HG03039 (cell line): ENCODE measurements around the gene NFS1.

ENCODE experiments used
- ATAC-seq: cut with Tn5 transposase; IDR thresholded peaks from one replicate; pipeline ENCODE4 v1.9.1; 2021; ENCODE audit warnings: mild to moderate bottlenecking, moderate library complexity; ENCODE audit not compliant: unreplicated experiment

NFS1 gene

DNA sequence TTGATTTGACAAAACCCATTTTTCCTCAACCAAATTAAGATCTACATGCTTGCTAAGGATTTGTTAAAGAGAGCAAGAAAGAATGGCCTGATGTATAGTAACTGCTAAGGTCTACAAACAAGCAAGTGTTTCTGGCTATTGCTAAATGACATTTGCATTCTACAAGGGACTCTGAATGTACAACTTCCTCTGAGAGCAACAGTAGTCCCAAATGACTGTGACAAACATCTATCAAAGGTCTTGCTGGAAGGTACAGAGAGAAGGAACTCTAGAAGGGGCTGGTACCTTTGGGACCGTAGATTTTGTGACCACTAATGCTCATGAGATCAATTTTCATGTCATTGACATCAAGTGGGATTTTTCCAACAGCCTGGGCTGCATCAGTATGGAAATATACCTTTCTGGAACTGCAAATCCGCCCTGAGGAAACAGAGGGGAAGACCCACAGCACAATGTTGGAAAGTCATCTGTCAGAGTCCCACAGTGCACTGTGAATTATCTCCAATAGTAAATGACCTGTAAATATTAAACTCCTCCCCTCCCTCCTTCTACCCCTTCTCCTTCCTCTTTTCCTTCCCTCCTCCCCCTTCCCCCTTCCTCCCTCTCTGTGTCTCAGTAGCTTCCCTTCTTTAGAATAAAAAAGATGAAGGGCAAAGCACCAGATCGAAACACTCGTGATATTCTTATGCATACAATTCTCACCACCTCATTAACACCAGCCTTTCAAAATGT, 18.5 kb downstream of the NFS1 start:
- no peak for ATAC-seq

DNA sequence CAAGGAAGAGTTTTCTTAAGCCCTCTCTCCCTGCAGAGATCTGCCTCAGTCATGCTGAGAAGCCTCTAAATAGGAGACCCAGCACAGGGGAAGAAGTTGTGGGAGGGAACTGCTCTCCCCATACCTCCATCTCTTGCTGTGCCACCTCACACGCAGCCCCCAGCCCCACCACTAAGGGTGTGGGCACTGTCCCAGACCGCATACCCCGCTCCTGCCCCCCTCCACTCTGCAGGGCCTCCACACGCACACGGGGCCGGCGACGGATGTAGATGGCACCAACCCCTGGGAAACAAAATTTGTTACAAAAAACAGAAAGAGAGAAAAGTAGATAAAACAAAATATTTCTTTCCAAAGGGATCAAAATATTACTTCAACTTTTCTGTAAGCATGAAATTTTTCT, 24.2 kb downstream of the NFS1 start:
- no peak for ATAC-seq

DNA sequence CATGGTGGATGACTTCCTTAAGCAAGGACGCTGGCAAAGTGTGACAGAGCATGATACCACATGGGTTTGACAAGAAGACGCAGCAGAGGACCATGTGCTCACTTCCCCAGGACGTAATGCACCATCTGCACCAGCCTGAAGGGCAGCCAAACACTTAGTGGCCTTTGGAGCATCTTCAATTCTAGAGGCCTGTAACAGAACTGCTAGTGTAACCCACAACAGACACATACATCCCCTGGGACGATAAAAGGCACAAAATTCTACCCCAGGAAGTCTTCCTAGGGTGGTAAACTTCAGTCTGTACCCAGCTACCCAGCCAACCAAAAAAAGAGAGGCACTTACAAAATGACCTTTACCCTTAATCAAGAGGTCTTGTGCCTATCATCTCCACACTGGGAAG, 25.3 kb downstream of the NFS1 start:
- no peak for ATAC-seq

DNA sequence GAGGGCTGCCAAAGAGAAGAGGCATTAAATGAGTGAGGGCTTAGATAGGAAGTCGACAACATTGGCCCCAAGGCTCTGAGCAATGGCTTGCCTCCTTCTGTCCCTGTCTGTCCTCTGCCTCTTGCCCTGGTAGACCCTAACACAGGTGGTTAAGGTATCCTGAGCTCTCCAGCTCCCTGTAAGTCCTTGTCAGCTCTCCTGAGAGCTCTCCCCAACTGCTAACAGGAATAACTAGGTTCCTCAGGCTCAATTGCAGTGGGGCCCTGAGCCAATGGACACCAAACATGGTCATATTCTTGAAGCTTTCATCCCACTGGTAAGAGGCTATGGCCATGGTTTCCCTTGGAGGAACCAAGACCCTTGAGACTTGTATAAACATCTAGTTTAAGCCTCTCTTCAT, 29.5 kb downstream of the NFS1 start:
- no peak for ATAC-seq

DNA sequence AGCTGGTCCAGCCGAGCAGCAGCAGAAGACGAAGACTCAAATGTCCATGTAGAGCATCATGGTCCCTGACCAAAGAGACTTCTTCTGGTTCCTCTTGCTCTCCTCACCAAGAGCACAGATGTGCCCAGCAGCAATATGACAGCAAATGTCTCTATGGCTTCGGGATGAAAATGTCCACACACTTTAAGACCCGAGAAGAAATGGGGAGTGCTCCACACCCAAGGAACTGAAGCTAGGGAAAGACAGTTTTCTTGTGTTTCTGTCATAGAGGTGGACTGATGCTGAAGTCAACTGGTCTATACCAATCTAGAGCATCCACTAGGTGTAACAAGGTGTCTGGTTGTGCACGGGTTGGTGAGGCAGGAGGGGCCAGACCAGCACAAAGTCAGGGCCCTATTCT, 29.9 kb downstream of the NFS1 start:
- no peak for ATAC-seq

DNA sequence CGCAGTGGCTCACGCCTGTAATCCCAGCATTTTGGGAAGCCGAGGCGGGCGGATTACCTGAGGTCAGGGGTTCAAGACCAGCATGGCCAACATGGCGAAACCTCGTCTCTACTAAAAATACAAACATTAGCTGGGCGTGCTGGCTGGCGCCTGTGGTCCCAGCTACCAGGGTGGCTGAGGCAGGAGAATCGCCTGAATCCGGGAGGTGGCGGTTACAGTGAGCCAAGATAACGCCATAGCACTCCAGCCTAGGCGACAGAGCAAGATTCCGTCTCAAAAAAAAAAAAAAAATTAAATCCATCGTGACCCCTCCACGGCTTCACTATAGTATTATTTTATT, 33.2 kb downstream of the NFS1 start:
- ATAC-seq = no peak

DNA sequence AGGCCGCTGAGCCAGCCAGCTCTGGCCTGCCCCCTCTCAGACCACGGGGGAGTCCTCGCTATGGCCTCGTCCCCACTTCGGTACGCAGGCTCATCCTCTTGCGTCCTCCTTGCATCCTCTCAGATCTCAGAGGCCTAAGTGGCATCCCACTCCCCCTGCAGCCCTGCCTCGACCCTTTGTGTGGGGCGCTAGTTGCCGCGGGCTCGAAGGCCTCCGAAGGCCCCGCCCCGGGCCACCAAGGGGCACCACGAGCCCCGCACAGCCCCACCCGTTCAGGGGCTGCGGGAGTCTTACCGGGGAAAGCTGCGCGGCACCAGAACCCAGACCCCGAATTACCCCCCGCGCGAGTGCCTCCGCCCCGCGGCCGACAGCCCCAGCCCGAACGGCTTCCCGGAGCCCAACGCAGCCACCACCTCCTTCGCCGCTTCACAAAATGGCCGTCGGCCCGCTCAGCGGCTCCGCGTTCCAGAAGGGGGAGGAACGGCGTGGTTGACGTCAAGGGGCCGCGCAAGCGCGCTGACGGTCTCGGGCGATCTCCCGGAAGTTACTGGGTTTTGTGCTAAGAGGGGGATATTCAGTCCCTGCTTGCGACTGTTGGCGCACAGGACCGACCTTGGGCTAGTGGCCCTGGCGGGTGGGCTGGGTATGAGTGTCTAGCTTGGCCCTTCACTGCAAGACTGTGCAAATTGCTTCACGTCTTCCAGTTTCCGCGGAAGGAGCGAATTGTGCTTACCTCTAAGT, 34.5 kb downstream of the NFS1 start, which contains the start of the genes CPNE1 and RBM12:
Gene CPNE1, minus strand, starts transcription at position 435 of the 741 bp plus-strand sequence. CDS start 31,977 bp downstream, outside the sequence.
Gene RBM12, minus strand, starts transcription at position 435 of the 741 bp plus-strand sequence. CDS start 9,578 bp downstream, outside the sequence.
- ATAC-seq = peak; percentile 69

DNA sequence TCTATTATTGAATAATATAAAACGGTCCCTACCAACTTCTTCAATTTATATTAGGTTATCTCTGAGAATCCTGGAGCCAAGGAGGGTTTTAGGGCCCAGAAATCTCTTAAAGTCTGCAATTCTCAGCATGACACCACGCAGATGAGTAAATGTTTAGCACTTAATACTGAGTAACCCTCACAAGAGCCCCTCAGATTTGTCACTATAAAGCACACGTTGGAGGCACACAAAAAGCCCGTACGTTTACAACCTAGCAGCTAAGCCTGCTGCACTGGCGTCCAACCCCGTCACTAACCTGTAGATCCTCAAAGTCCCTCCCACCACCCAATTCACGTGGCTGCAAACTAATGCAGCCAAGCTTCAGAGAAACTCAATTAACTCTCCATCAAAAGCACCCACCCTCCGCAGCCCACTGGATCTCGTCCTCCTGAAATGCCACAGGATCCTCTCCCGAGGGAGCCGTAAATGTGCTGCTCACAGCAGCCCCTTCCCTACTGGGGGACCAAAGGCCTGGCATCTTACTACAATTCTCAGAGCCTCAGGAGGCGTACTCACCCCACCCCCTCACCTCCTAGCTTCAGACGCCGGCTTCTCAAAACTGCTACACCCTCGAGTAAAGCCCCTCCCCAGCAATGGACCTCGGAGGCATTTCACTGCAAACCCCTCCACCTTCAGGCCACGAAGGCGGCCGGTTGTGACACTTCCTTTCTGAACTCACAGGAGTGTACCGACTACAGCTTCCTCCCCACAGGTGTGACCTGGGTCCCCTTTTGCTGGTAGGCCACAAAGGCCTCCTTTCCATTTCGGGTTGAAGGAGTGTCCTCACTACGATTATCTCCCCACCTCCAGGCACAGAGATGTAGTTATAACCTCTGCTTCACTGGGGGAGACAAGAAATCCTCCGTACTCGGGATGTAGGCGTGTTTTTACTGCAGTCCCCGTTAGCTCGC, 35.4 kb downstream of the NFS1 start:
- ATAC-seq = peak; percentile 21

DNA sequence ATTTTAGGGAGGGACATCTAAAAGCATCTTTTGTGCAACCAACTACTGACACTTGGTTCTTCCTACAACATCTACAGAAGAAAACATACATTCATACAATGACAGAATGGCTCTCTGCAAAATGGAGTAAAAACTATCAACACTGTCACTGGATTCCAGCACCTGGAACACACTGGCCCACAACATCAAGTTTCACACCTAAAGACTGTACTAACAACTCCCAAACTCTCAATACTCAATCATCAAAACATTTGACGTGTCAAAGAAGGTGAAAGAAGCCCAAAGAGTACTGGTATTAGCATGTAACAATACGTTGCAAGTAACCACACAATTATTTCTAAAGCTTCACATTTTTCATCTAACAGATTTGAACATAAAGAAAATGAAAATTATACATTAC, 36.6 kb downstream of the NFS1 start:
- no peak for ATAC-seq

DNA sequence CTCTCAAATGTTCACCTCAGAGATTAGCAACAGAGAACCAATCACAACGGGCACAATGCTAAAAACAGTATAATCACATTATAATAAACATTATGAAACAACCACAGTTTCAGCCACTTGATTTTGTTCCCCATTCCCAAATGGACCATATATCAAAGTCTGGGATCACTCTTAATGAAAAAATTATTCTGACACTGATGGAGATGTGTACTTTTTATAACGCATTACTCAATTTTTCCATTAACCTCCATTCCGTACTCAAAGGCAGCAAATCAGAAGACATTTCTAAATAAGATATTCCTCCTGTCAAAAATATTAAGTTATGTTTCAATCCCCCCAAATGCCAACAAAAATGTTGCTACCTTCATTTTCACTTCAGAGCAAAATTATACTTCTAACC, 37.2 kb downstream of the NFS1 start:
- no peak for ATAC-seq

DNA sequence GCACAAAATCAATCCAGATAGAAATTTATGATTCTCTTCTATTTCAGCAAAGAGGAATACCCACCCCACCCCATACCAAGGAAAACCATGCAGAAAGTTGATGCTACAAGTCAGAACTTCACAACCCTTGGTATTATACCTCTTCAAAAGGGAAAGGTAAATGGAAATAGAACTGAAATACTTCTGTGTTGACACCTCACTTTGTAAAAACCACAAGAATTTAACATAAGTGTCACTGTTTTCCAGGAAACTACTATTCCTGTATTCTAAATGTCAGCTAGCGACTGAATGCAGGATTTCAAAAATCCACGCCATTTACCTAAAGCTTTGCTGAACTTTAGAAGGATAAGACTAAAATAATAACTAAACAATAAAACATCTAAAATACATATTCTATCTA, 38.1 kb downstream of the NFS1 start:
- no peak for ATAC-seq

DNA sequence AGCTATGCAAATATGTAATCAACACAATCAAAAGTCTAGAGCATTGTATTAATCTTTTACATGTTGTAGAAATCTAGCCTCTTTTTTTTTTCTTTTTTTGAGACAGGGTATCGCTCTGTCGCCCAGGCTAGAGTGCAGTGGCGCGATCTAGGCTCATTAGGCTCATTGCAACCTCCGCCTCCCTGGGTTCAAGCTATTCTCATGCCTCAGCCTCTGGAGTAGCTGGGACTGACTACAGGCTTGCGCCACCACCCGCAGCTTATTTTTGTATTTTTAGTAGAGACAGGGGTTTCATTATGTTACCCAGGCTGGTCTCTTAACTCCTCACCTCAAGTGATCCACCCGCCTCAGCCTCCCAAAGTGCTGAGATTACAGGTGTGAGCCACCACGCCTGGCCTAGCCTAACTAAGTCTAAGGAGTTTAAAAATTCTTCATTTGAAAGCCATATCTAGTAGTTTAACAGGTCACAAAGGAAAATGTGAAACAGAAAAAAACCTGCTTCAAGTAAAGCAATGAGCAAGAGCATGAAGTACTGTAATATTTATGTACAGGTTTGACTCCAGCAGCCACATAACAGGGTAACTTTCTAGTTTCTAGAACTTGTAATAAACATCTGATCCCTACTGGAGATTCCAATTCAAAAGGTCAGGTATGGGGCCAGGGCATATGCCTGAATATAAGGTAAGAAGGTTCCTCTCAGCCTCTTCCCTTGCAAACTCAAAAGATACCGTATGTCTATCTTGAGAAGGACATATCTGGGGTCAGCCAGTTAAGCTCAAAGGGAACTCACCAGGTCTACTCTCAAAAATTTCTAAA, 38.8 kb downstream of the NFS1 start:
- ATAC-seq = no peak

DNA sequence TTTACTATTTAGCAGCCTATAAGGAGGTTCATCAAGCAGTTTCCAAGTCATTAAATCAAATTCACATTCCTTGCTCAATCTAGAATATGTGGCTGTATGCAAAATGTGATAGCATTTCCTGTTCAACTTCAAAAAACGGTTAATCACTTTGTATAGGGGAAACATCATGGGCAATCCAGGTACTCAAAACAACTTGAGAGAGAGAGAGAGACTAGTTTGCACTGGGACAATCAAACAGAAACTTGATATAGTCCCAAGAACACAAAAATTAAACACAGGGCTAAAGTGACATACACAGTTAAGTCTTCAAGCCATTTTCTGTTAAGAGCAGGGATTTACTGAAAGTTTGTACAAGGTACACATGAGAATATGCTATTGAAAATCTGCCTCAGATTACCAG, 41.9 kb downstream of the NFS1 start:
- no peak for ATAC-seq

DNA sequence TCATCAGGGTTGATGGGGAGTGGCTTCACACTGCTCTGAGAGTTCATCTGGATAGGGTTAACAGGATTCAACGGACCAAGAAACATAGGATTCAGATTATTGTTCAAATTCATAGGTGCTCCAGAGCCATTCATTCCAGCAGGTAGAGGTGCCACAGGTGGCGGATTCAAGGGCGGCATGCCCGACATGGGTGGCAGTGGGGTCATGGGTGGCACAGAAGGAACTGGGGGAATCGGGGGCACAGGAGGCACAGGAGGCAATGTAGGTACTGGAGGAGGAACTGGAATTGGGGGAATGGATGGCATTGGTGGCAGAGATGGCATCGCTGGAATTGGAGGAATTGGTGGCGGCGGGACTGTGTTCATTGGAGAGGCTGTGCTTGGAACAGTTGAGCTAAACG, 44.7 kb downstream of the NFS1 start:
- ATAC-seq = no peak

DNA sequence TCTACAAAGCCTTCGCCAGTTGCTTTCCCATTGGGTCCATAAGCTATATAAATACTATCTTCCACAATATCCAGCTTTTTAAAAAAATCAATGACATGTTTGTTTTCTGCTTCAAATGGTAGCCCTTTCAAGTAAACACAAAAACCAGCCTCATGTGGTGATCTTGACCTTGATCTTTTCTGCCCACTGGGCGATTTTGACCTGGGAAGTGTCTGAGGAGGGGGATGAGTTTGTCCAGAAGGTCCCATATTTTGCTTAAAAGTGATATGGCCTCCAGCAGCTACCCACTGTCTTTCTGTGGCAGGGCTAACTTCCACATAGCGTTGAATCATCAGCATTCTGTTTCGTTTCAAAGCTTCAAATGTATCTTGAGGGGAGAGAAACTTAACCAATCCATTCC, 45.3 kb downstream of the NFS1 start:
- no peak for ATAC-seq

DNA sequence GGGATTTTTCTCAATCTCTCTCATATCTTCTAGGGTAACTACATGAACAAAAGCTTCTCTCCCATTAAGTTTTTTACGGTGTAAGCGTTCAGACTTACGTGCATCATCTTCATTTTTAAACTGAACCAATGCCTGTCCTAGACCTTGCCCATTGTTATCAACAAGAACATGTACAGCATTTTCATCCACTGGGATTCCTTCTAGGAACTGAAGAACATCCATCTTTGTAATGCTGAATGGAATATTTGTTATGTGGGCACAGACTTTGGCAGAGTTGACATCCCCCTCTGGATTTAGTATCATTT, 45.8 kb downstream of the NFS1 start:
- no peak for ATAC-seq

DNA sequence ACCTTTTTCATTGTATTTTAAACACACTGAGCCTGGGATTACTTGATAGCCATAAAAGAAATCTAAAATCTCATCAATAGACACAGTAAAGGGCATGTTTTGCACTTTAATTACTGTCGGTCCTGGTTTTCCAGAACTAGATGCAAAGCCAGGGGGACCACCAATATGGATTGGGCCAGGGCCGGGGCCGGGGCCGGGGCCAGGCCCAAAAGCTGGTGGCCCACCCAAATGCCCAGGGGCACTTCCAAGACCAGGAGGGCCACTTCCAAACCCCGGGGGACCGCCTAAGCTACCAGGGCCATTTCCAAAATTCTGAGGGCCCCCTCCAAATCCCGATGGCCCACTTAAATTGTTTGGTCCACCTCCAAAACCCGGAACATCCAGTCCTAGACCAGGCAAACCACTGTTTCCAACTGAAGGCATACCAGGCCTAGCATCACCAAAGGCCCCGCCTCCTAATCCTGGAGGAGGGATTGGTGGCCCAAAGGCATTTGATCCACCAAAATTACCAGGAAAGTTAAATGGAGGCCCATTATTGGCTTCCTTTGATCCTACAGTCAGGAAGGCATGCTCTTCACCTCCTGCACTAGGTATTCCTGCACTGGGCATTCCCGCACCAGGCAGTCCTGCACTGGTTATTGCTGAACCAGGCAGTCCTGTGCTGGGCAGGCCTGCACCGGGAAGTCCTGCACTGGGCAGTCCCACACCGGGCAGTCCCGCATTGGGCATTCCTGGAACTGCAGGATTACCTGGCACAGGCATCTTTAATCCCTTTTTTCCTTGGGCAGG, 46.3 kb downstream of the NFS1 start:
- no peak for ATAC-seq

DNA sequence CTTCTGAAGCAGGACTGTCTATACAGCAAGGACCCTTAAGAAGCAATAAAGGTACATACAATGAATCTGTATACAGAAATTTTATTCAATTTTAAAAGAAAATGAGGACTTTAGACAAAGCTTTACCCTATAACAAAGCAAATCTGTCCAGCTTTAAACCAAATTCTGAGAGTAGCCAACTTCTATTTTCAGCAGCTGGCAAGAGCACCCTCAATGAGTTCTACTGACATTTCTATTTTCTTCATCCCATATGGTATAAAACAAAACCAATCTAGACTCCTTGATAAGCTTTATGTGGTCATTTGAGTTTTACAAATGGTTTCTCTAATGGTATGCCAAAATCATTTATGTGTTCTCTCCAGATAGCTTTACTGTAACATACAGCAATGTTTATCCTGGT, 47.2 kb downstream of the NFS1 start:
- no peak for ATAC-seq

DNA sequence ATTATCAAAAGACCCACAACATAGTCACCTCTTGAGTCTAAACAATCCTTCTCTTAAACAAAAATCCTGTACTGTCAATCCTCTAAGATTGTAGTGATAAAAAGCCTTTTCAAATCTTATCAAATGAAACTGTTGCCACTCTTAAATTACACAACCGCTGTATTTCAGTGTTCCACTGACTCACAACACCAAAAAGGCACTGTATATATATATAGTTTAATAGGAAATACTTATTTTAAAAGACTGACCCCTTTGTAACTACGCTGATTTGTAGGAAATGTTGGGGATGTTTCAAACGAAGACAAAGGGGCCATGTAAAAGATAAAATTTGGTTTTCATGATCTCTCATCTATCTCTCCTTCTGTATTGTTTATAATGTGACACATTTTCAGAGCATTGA, 48.5 kb downstream of the NFS1 start:
- ATAC-seq = no peak

DNA sequence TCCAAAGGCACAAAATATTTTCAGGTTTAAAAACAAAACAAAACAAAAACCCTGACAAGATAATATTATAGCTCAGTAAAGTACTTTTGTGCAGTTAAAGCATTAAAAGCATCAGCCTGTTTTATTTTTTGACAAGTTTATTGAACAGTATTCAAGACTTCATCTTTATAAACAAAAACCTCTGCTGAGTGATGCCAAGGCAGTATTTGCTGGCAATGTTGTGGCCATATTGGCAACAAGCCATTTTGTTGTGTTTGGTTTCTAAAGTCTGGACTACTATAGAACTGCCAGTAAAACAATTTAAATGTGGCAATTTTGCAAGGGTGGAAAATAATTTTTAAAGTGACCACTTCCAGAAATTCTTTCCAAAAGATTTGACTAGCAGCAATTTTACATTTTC, 50.3 kb downstream of the NFS1 start:
- no peak for ATAC-seq
